Gastrocnemius medialis (tissue), 4 donors: ENCODE measurements around the gene CACNA1S.

Experiments used
- CTCF ChIP-seq, 5 experiments: fragments of 450-650 bp in 3 of 5; fragments of 200-600 bp in 2 of 5; sonication (generic) in 2 of 5; IDR thresholded peaks in 4 of 5; conservative IDR thresholded peaks in 1 of 5; 1 replicate in 4 of 5; 2 replicates in 1 of 5; pipeline ENCODE4 v1.5.1; 2016 to 2019; ENCODE audit warnings: antibody characterized with exemption in 5 of 5, mild to moderate bottlenecking in 3 of 5, moderate library complexity in 3 of 5
- POLR2A ChIP-seq, 2 donors: fragments of 450-650 bp; IDR thresholded peaks; one replicate each; pipeline ENCODE4 v1.6.1; 2017; ENCODE audit warnings: antibody characterized with exemption in 2 of 2, mild to moderate bottlenecking in 2 of 2, moderate library complexity in 2 of 2

GRCh38 chr1:201020721-201021629 is 91.3 kb downstream of the CACNA1S start:
- TF ChIP-seq POLR2A (IDR thresholded peaks at IDR 0.05) (no peak), CTCF (IDR thresholded peaks at IDR 0.05 in 4 of 5, conservative IDR thresholded peaks at IDR 0.05 in 1 of 5) (no peak)
